Measurements from ENCODE around the gene CFAP46.

DNA sequence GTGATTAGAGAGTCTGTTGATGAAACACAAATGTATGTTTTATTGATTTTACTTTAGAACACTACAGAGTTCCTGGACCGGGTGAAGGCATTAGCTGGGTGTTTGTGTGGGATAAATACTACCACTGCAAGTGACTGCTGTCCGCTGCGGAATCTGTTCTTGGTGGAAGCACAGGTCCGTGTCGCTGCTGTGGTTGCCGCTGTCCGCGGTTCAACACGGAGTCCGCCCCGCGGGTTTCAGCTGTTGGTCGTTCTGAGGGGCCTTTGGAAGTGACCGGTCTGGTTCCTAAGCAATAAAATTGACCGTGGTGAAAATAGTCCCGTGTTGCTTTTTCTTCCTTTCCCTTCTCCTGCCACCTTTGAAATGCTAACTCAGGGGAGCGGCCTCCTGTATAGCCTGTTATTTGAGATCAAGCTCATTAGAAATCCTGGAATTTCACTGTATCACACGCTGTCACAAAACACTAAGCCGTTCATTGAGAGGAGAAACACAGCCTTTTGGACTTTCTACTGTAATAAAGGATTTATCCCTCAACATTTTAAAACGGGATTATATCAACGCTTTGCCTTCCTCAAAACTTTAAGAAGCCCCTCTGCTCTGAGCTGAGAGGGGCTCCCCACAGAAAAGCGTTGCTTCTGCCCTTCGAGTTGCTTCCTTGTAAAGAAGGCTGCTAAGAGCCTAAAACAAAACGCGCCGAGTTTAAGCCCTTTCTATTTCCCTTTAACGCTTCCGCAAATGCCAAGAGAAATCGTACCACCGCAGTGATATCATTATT, 159.0 kb downstream of the CFAP46 start:
- no peak for TF ChIP-seq TARDBP (IDR thresholded peaks at IDR 0.05)
- TF ChIP-seq SUZ12 (IDR thresholded peaks at IDR 0.05): no peak
- no peak for TF ChIP-seq FOXA1 (IDR thresholded peaks at IDR 0.05)
- no peak for TF ChIP-seq FOXM1 (IDR thresholded peaks at IDR 0.05; ENCODE audit: borderline replicate concordance)
- TF ChIP-seq, protein P1, sequence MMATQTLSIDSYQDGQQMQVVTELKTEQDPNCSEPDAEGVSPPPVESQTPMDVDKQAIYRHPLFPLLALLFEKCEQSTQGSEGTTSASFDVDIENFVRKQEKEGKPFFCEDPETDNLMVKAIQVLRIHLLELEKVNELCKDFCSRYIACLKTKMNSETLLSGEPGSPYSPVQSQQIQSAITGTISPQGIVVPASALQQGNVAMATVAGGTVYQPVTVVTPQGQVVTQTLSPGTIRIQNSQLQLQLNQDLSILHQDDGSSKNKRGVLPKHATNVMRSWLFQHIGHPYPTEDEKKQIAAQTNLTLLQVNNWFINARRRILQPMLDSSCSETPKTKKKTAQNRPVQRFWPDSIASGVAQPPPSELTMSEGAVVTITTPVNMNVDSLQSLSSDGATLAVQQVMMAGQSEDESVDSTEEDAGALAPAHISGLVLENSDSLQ (IDR thresholded peaks at IDR 0.05): no peak
- no peak for TF ChIP-seq NFRKB (IDR thresholded peaks at IDR 0.05)
- TF ChIP-seq BHLHE40 (IDR thresholded peaks at IDR 0.05; ENCODE audit: borderline replicate concordance): no peak
- TF ChIP-seq ZNF384 (IDR thresholded peaks at IDR 0.05): no peak
- no peak for TF ChIP-seq FOXK2 (IDR thresholded peaks at IDR 0.05)
- no peak for TF ChIP-seq L3MBTL2 (conservative IDR thresholded peaks at IDR 0.05)
- TF ChIP-seq SP1 (IDR thresholded peaks at IDR 0.05): no peak
- no peak for TF ChIP-seq HDGF (IDR thresholded peaks at IDR 0.05; ENCODE audit: borderline replicate concordance)
- TF ChIP-seq ARNT (IDR thresholded peaks at IDR 0.05): no peak
- no peak for TF ChIP-seq CTBP1 (IDR thresholded peaks at IDR 0.05; ENCODE audit: borderline replicate concordance)
